ENCODE results near the gene SOWAHD. TPM values are rescaled to one million over a fixed set of nuclear protein-coding genes. Genes with fewer than 3 reads are reported as not detected.
"Not testable (repeated sequence)": the region's sequence is repeated elsewhere in the genome, so short reads cannot be mapped to it uniquely, and the experiment has no call there.

SOWAHD gene
- total and polyA plus RNA-seq, 5 donors = 0.14 to 0.53 (median 0.37) TPM; not detected in 2

GRCh38 chrX:119736206-119736764, 22.1 kb upstream of the SOWAHD start:
- H3K27me3 ChIP-seq (ENCODE audit: control insufficient read depth, insufficient read depth) = no peaks in the 10 kb centered on the region
- H3K9me3 ChIP-seq (ENCODE audit: control insufficient read depth, low read length) = no peaks in the 10 kb centered on the region
- WGBS = 81% methylated on average over 12 of the region's 12 CpGs
- H3K4me3 ChIP-seq (ENCODE audit: low read length) = no peak overlapping the region
- no peak overlapping the region for H3K27ac ChIP-seq (ENCODE audit: low read length)
- intact Hi-C loops (cut with DNase I) = loop anchor here in 2 of 4 donors (10.0 kb wide), 1 partner anchor 221 kb away; no protein-coding TSS in a partner anchor
- no peaks in the 10 kb centered on the region for H3K4me1 ChIP-seq (ENCODE audit: control insufficient read depth, insufficient read depth, low read length)
- no peak for ATAC-seq
- no peak for DNase-seq

GRCh38 chrX:119738742-119739141, 19.6 kb upstream of the SOWAHD start:
- Histone ChIP-seq H3K4me1 (ENCODE audit: control insufficient read depth, insufficient read depth, low read length) (no peaks in the 10 kb centered on the region), H3K27me3 (ENCODE audit: control insufficient read depth, insufficient read depth) (no peaks in the 10 kb centered on the region), H3K4me3 (ENCODE audit: low read length) (no peak overlapping the region), H3K9me3 (ENCODE audit: control insufficient read depth, low read length) (no peaks in the 10 kb centered on the region), H3K27ac (ENCODE audit: low read length) (no peak overlapping the region)
- DNase-seq = no peak
- no peak for ATAC-seq
- WGBS = 34% methylated on average over 5 of the region's 5 CpGs
- intact Hi-C loops (cut with DNase I) = loop anchor here in 2 of 4 donors (10.0 kb wide), 1 partner anchor 224 kb away; no protein-coding TSS in a partner anchor

GRCh38 chrX:119745283-119745848, 13.0 kb upstream of the SOWAHD start:
- 49% methylated on average over 4 of the region's 4 CpGs for WGBS
- intact Hi-C loops (cut with DNase I) = no loop called here
- Histone ChIP-seq H3K9me3 (ENCODE audit: control insufficient read depth, low read length) (no peaks in the 10 kb centered on the region), H3K4me1 (ENCODE audit: control insufficient read depth, insufficient read depth, low read length) (no peaks in the 10 kb centered on the region), H3K27ac (ENCODE audit: low read length) (no peak overlapping the region), H3K4me3 (ENCODE audit: low read length) (no peak overlapping the region), H3K27me3 (ENCODE audit: control insufficient read depth, insufficient read depth) (no peaks in the 10 kb centered on the region)
- DNase-seq = no peak
- no peak for ATAC-seq

DNA sequence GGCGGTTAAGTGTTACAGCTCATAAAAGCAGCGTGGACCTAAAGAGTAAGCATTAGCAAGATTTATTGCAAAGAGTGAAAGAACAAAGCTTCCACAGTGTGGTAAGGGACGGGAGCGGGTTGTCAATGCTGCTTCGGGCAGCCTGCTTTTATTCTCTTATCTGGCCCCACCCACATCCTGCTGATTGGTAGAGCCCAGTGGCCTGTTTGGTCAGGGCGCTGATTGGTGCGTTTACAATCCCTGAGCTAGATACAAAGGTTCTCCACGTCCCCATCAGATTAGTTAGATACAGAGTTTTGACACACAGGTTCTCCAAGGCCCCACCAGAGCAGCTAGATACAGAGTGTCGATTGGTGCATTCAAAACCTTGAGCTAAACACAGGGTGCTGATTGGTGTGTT, 8.3 kb upstream of the SOWAHD start:
- DNase-seq; H3K4me3 ChIP-seq (ENCODE audit: low read length); H3K4me1 ChIP-seq (ENCODE audit: control insufficient read depth, insufficient read depth, low read length); H3K27me3 ChIP-seq (ENCODE audit: control insufficient read depth, insufficient read depth); H3K27ac ChIP-seq (ENCODE audit: low read length); intact Hi-C loops (cut with DNase I); H3K9me3 ChIP-seq (ENCODE audit: control insufficient read depth, low read length); ATAC-seq: not testable (repeated sequence)
- 74% methylated on average over 9 of the region's 9 CpGs for WGBS

DNA sequence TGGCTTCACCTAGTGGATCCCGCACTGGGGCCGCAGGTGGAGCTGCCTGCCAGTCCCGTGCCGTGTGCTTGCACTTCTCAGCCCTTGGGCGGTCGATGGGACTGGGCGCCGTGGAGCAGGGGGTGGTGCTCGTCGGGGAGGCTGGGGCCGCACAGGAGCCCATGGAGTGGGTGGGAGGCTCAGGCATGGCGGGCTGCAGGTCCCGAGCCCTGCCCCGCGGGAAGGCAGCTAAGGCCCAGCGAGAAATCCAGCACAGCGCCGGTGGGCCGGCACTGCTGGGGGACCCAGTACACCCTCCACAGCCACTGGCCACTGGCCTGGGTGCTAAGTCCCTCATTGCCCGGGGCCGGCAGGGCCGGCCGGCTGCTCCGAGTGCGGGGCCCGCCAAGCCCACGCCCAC, 7.6 kb upstream of the SOWAHD start:
- H3K4me1 ChIP-seq (ENCODE audit: control insufficient read depth, insufficient read depth, low read length); intact Hi-C loops (cut with DNase I); H3K9me3 ChIP-seq (ENCODE audit: control insufficient read depth, low read length); H3K27me3 ChIP-seq (ENCODE audit: control insufficient read depth, insufficient read depth); H3K27ac ChIP-seq (ENCODE audit: low read length); ATAC-seq; H3K4me3 ChIP-seq (ENCODE audit: low read length); DNase-seq: not testable (repeated sequence)
- WGBS = 98% methylated on average over 15 of the region's 27 CpGs

GRCh38 chrX:119753001-119753400, 5.4 kb upstream of the SOWAHD start:
- Histone ChIP-seq H3K9me3 (ENCODE audit: control insufficient read depth, low read length) (no peaks in the 10 kb centered on the region), H3K4me3 (ENCODE audit: low read length) (no peak overlapping the region), H3K27ac (ENCODE audit: low read length) (no peak overlapping the region), H3K4me1 (ENCODE audit: control insufficient read depth, insufficient read depth, low read length) (no peaks in the 10 kb centered on the region), H3K27me3 (ENCODE audit: control insufficient read depth, insufficient read depth) (no peaks in the 10 kb centered on the region)
- intact Hi-C loops (cut with DNase I) = no loop called here
- 84% methylated on average over 3 of the region's 3 CpGs for WGBS
- DNase-seq = no peak
- no peak for ATAC-seq

GRCh38 chrX:119753639-119754257, 4.6 kb upstream of the SOWAHD start:
- no peak overlapping the region for H3K4me3 ChIP-seq (ENCODE audit: low read length)
- H3K9me3 ChIP-seq (ENCODE audit: control insufficient read depth, low read length) = no peaks in the 10 kb centered on the region
- no peak overlapping the region for H3K27ac ChIP-seq (ENCODE audit: low read length)
- 68% methylated on average over 8 of the region's 8 CpGs for WGBS
- no peaks in the 10 kb centered on the region for H3K4me1 ChIP-seq (ENCODE audit: control insufficient read depth, insufficient read depth, low read length)
- intact Hi-C loops (cut with DNase I) = no loop called here
- DNase-seq (no peak), ATAC-seq (no peak)
- H3K27me3 ChIP-seq (ENCODE audit: control insufficient read depth, insufficient read depth) = no peaks in the 10 kb centered on the region

DNA sequence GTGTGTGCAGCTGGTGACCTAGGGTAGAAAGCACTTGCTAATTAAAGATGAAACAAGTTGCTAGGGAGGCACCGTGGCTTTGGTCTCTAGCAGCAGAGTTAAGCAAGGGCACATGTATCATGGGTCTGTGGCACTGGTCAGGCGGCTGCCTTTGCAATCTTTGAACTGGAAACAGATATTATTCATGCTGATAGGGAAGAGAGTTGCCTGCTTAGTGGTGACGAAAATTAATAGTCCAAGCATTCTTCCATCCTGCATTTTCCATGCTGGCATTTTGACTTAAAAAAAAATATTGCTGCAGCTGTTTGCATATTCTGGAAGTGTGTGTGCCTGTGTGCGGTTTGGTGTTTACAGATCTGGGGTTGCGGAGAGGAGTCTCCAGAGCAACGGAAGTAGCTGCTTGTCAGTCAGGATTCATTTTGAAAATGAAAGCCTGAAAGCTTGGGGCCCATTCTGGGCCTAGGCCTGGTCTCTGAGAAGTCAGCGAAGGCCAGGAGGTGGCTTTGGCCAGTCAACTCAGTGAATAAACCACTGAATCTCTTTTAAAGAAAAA, 2.3 kb upstream of the SOWAHD start:
- intact Hi-C loops (cut with DNase I) = no loop called here
- DNase-seq (no peak), ATAC-seq (no peak)
- WGBS = 71% methylated on average over 7 of the region's 7 CpGs
- Histone ChIP-seq H3K27ac (ENCODE audit: low read length) (no peak overlapping the region), H3K27me3 (ENCODE audit: control insufficient read depth, insufficient read depth) (no peaks in the 10 kb centered on the region), H3K4me3 (ENCODE audit: low read length) (no peak overlapping the region), H3K4me1 (ENCODE audit: control insufficient read depth, insufficient read depth, low read length) (no peaks in the 10 kb centered on the region), H3K9me3 (ENCODE audit: control insufficient read depth, low read length) (no peaks in the 10 kb centered on the region)

DNA sequence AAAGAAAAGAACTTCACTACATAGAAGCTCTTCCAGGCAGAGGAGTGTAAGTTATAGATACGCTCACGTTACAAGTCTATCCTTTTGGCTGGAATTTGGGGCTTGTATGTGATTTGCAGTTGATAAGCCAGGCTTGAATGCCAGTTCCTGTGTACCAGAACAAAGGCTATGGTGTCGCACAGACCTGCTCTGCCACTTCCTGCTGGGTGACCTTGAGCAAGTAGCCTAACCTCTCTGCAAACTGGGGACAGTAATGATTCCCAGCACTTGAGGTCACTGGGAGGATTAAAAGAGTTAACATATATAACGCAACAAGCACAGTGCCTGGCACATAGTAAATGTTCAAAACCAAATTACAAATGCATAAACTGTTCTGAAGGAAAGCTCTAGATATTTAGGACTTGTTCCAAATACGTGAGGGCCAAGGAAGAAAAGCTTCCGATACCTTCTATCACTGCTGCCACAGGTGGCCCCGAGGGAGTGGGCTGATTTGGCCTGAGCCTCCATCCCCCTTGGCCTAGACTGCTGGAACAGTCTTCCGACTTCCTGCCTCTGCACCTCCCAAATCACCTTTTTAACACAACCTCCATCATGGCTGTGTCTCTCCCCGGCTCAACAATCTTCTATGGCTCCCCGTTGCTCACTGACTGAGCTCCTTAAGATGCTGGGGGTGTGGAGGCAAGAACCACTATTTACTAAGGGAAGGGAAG, 1.3 kb upstream of the SOWAHD start:
- Histone ChIP-seq H3K27me3 (ENCODE audit: control insufficient read depth, insufficient read depth) (no peaks in the 10 kb centered on the region), H3K9me3 (ENCODE audit: control insufficient read depth, low read length) (no peaks in the 10 kb centered on the region), H3K4me3 (ENCODE audit: low read length) (no peak overlapping the region), H3K27ac (ENCODE audit: low read length) (no peak overlapping the region), H3K4me1 (ENCODE audit: control insufficient read depth, insufficient read depth, low read length) (no peaks in the 10 kb centered on the region)
- no peak for DNase-seq
- ATAC-seq = no peak
- WGBS = 81% methylated on average over 10 of the region's 10 CpGs
- intact Hi-C loops (cut with DNase I) = no loop called here

- Histone ChIP-seq H3K27ac (ENCODE audit: low read length) (no peak overlapping the region), H3K4me3 (ENCODE audit: low read length) (peak overlapping the region; percentile 60), H3K9me3 (ENCODE audit: control insufficient read depth, low read length) (no peaks in the 10 kb centered on the region), H3K4me1 (ENCODE audit: control insufficient read depth, insufficient read depth, low read length) (no peaks in the 10 kb centered on the region), H3K27me3 (ENCODE audit: control insufficient read depth, insufficient read depth) (no peaks in the 10 kb centered on the region)
- DNase-seq (no peak), ATAC-seq (no peak)
- WGBS = 63% methylated on average over 12 of the region's 12 CpGs
- intact Hi-C loops (cut with DNase I) = no loop called here
Observed at GRCh38 chrX:119757646-119757978, 776 bp upstream of the SOWAHD start.

DNA sequence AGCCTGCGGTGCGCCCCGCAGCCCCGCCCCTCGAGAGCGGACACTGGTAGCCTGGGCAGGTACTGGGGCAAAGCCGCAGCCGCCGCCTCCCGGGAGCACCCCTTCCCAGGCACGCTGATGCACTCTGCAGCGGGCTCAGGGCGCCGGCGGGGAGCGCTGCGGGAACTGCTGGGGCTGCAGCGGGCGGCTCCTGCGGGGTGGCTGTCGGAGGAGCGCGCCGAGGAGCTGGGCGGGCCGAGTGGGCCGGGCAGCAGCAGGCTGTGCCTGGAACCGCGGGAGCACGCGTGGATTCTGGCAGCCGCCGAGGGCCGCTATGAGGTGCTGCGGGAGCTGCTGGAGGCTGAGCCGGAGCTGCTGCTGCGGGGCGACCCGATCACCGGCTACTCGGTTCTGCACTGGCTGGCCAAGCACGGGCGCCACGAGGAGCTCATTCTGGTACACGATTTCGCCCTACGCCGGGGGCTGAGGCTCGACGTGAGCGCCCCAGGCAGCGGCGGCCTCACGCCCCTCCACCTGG, 401 bp downstream of the SOWAHD start:
- Histone ChIP-seq H3K4me1 (ENCODE audit: control insufficient read depth, insufficient read depth, low read length) (no peaks in the 10 kb centered on the region), H3K27ac (ENCODE audit: low read length) (no peak overlapping the region), H3K4me3 (ENCODE audit: low read length) (peak overlapping the region; percentile 60), H3K9me3 (ENCODE audit: control insufficient read depth, low read length) (no peaks in the 10 kb centered on the region), H3K27me3 (ENCODE audit: control insufficient read depth, insufficient read depth) (no peaks in the 10 kb centered on the region)
- intact Hi-C loops (cut with DNase I) = no loop called here
- DNase-seq (peak in 1 of 3 donors; percentile 69), ATAC-seq (peak; percentile 62 to 63)
- under 1% methylated on average over 53 of the region's 54 CpGs for WGBS
